IPS DF 4.7 (cell line): ENCODE data around the gene BCR.

Source experiments
- DNase-seq: peaks from one replicate; pipeline ENCODE4 v3.0.0-alpha.2; 2013; ENCODE audit warnings: low spot score; ENCODE audit errors: extremely low read depth

BCR gene

GRCh38 chr22:23227380-23227779, 47.1 kb downstream of the BCR start:
- no peak for DNase-seq

DNA sequence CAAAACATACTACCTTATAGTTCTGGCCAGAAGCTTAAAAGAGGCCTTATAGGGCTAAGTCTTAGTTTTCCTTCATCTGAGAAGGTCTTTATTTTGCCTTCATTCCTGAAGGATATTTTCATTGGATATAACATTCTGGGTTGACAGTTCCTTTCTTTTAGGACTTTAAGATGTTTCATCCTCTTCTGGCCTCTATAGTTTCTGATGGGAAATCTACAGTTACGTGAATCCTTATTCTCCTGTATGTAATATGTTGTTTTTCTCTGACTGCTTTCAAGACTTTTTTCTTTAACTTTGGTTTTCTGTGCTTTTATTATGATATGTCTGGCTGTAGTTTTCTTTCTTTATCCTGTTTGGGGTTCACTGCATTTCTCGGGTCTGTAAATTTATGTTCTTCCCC, 48.2 kb downstream of the BCR start:
- DNase-seq = no peak

GRCh38 chr22:23229646-23230045, 49.3 kb downstream of the BCR start:
- DNase-seq = no peak

- peak; percentile 46 for DNase-seq
Observed at GRCh38 chr22:23230348-23231068, 50.2 kb downstream of the BCR start.

GRCh38 chr22:23231471-23232093, 51.3 kb downstream of the BCR start:
- DNase-seq = no peak

DNA sequence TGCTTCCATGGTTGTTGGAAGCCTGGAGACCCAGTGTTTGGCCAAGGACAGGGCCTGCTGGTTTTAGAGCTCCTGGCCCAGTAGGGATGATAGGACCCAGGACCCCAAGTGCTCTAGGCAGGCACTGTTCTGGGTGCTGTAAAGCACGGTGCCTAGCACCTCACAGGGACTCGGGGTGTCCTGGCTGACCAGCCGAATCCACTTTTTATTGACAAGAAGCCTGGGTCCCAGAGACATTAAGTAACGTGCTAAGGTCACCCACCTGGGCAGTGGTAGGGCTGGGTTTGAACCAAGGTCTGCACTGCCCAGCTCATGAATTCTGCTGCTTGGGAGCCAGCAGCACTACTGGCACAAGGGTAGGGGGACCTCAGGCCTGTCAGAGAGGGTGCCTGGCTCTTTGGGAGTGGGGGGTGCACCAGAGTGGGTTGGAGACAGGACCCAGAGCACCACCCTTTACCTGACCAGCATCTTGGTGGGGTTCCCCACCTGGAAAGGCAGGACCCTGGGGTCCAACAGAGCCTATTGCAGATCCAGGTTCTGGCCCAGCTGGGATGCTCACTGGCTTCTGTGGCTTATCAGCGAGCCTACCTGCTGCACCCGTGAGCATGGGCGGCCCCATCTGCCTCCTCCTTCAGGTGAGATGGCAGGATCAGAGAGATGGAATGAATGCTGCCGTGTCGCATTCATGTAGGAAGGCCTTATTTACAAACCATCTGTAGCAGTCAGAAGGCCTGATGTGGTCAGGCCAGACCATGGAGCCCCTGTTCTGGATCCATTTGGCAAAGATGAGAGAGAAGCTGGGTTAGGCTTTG, 52.0 kb downstream of the BCR start:
- DNase-seq = no peak

GRCh38 chr22:23233084-23233531, 52.8 kb downstream of the BCR start:
- DNase-seq = no peak

- DNase-seq = no peak
Observed at GRCh38 chr22:23233752-23234408, 53.6 kb downstream of the BCR start.

DNA sequence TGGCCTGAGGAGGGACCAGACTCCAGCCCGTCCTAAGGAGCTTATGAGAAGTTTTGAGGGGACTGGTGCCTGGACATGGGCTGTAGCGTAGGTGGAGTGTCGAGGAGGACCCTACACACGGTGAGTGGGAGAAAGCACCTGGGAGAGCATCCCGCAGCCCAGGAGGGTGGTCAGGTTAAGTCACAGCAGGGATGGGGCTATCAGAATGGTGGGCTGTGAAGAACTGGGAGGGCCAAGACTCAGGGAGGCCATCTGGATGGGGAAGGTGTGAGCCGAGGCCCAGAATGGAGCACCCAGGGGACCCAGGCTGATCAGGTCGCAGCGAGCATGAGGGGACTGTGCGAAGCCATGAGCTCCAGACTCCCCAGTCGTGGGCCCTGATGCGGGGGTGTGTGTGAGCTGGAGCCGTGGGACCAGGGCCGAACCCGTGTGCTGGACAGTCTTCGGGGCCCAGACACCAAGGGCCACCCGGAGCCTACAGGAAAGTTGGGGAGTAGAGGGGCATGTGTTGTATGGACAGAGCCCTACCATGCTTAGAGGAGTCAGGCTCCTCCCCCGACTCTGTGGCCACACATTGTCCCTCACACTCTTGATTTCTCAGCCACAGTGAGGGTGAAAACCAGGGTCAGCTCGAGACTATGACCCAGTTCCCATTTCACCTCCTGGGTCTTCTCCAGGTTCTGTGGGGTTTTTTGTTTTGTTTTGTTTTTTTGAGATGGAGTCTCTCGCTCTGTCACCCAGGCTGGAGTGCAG, 54.3 kb downstream of the BCR start:
- DNase-seq = no peak

DNA sequence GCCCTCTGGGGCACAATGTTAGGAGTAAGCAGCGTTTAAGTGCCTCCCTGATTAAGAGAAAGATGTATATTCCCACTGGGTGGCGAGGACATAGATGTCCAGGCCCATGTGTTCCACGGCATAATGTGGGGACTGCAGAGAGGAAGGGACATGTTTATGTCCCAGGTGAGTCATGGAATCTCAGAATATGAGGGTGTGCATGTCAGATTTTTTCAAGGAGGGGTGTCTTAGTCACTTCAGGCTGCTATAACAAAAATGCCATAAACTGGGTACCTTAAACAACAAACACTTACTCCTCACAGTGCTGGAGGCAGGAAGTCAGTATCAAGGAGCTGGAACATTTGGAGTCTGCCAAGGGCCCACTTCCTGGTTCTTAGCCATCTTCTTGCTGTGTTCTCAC, 55.1 kb downstream of the BCR start:
- DNase-seq = no peak

DNA sequence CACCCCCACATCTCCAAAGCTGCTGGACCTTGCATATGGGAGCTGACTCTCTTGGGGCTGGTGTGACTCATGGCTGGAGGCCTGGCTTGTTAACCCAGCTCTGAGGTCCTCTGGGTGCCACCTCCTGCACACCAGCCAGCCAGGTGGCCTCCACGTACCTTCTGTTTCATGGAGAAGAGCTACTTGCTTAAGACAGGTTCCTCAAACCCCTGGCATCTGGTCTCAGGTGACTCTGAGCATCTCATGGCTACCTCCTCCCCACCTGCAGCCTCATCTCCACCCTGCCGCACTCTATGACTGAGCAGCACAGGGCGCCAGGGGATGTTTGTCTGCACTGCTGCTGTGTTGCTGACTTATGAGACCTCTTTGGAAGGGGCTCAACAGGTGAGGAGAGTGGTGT, 55.7 kb downstream of the BCR start:
- DNase-seq = no peak

- no peak for DNase-seq
Observed at GRCh38 chr22:23236440-23237184, 56.3 kb downstream of the BCR start.

GRCh38 chr22:23237201-23237798, 57.0 kb downstream of the BCR start:
- no peak for DNase-seq

- no peak for DNase-seq
Observed at GRCh38 chr22:23237841-23238240, 57.5 kb downstream of the BCR start.

GRCh38 chr22:23238707-23239106, 58.4 kb downstream of the BCR start:
- no peak for DNase-seq

DNA sequence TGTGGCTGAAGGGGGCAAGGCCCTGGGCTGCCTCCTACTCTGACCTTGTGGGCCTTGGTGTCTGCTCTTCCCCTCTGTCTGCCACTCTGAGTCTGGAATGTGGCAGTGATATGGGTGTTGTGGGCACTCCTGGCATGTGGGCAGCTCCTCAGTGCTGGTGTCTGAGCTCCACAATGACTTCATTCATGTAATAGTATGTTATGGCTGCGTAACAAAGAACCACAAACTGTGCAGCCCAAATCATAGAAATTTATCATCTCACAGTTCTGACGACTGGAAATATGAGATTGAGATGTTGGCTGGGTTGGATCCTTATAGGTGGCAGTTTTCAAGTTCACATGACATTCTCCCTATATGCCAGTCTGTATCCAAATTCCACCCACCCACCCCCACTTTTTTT, 59.1 kb downstream of the BCR start:
- DNase-seq = no peak

DNA sequence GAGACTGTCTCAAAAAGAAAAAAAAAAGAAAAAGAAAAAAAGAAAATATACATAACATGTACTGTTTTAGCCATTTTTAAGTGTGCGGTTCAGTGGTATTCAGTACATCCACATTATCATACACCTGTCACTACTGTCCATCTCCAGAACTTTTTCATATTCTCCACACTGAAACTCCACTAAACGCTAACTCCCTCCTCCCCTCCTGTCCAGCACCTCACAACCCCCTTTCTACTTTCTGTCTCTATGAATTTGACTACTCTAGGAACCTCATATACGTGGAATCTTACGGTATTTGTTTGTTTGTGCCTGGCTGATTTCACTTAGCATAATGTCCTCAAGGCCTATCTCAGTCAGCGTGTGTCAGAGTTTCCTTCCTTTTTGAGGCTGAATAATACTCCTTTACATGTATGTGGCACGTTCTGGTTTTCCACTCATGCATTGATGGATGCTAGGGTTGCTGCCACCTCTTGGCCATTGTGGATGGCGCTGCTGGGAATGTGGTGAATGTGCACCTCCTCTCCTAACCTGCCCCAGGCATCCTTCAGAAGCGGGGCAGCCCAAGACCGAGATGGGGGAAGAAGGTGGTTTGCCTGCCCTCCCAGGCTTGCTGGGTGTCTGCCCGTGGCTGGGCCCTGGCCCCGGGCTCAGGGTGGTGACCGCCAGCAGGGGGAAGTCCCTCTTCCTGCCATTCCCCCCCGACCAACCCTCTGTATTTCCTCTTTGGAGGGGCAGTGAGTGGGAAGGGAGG, 60.5 kb downstream of the BCR start:
- no peak for DNase-seq

GRCh38 chr22:23241562-23242472, 61.5 kb downstream of the BCR start:
- DNase-seq = no peak
